HUES48 (cell line): ENCODE data around the gene HMMR.
"Not testable (repeated sequence)": the region's sequence is repeated elsewhere in the genome, so short reads cannot be mapped to it uniquely, and the experiment has no call there.

ENCODE experiments used
- H3K27ac ChIP-seq: one replicate; pipeline ENCODE4 v1.7.0; 2013; ENCODE audit warnings: low read depth, low read length, inconsistent platforms
- H3K27me3 ChIP-seq: 2 replicates; pipeline ENCODE4 v1.6.1; 2013; ENCODE audit warnings: mild to moderate bottlenecking, low read length; ENCODE audit not compliant: control insufficient read depth, insufficient read depth
- H3K36me3 ChIP-seq: 2 replicates; pipeline ENCODE4 v1.6.1; 2013; ENCODE audit warnings: low read length; ENCODE audit not compliant: control insufficient read depth, insufficient read depth
- H3K4me1 ChIP-seq: 2 replicates; pipeline ENCODE4 v1.6.1; 2013; ENCODE audit warnings: mild to moderate bottlenecking, low read length; ENCODE audit not compliant: control insufficient read depth, insufficient read depth
- H3K4me3 ChIP-seq: 2 replicates; pipeline ENCODE4 v1.5.1; 2013; ENCODE audit warnings: mild to moderate bottlenecking, low read depth, low read length
- H3K9ac ChIP-seq: 2 replicates; pipeline ENCODE4 v1.6.1; 2013; ENCODE audit warnings: mild to moderate bottlenecking, low read depth, low read length, moderate library complexity
- H3K9me3 ChIP-seq: 2 replicates; pipeline ENCODE4 v1.6.1; 2013; ENCODE audit warnings: low read length; ENCODE audit not compliant: control insufficient read depth, insufficient read depth

The HMMR gene

DNA sequence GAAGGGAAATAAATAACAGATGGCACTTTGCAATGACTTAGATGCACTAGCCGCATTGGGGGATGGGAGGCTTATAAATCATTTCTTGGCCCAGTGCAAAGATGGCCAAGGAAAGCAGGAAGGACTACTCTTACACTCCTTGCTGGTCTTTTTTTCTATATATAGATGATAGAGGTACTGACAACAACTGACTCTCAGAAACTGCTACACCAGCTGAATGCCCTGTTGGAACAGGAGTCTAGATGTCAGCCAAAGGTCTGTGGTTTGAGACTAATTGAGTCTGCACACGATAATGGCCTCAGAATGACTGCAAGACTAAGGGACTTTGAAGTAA, 21.4 kb upstream of the HMMR start:
- Histone ChIP-seq H3K4me3 (peak overlapping the region; percentile 93), H3K4me1 (peaks cover 20% of the 10 kb centered on the region), H3K9ac (peak overlapping the region; percentile 8; the same call in 1 of the 2 replicates)

DNA sequence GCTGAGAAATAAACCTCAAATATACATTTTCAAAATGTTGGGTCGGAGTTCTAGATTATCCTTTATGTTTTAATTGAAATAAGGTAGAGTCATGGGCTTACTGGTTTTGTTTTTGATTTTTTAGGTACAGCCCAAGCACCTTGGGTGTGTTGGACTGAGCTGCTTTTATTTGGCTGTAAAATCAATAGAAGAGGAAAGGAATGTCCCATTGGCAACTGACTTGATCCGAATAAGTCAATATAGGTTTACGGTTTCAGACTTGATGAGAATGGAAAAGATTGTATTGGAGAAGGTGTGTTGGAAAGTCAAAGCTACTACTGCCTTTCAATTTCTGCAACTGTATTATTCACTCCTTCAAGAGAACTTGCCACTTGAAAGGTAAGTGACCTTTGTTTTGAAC, 19.5 kb upstream of the HMMR start:
- peaks cover 20% of the 10 kb centered on the region for H3K4me1 ChIP-seq
- no peaks in the 10 kb centered on the region for H3K27me3 ChIP-seq
- H3K36me3 ChIP-seq: peaks cover 70% of the 10 kb centered on the region
- H3K9ac ChIP-seq: no peak overlapping the region
- no peaks in the 10 kb centered on the region for H3K9me3 ChIP-seq
- H3K27ac ChIP-seq: no peak overlapping the region
- H3K4me3 ChIP-seq: no peak overlapping the region

More for the DNA sequence above, 21.4 kb upstream of the HMMR start:
- H3K27me3 ChIP-seq: no peaks in the 10 kb centered on the region
- H3K27ac ChIP-seq: no peak overlapping the region
- H3K36me3 ChIP-seq: peaks cover 51% of the 10 kb centered on the region
- no peaks in the 10 kb centered on the region for H3K9me3 ChIP-seq

DNA sequence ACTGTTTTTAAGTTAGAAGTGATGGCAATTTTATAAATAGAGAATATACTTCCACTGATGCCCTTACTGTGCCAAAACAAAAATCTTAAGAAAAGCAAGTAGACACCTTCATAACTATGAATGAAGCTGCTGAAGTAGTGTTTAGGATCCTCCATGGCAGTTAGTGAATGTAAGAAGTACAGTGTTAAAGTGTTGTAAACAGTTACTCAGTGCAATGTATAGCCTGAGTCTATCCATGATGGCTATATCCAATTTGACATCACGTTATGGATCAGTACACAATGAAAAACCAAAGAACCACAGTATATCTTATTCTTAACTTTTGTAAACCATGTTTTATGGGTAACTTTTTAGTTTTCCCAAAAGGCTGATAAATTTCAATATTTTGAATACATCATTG, 15.9 kb upstream of the HMMR start:
- H3K27me3 ChIP-seq: no peaks in the 10 kb centered on the region
- no peak overlapping the region for H3K4me3 ChIP-seq
- 0 out of 2 replicates have a peak, but pooled peaks cover 5% of the 10 kb centered on the region for H3K4me1 ChIP-seq
- no peak overlapping the region for H3K9ac ChIP-seq
- no peaks in the 10 kb centered on the region for H3K9me3 ChIP-seq
- H3K27ac ChIP-seq: no peak overlapping the region
- peaks cover 98% of the 10 kb centered on the region for H3K36me3 ChIP-seq

DNA sequence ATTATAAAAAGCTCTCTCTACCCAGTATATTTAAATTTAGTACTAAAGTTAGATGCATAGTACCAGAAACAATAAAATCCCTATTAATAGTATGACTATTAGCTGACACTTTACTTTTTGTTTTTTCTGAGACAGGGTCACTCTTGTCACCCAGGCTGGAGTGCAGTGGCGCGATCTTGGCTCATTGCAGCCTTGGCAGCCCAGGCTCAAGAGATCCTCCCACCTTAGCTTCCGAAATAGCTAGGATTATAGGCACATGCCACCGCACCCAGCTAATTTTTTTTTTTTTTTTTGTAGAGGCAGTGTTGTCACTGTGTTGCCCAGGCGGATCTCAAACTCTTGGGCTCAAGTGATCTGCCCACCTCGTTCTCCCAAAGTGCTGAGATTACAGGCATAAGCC, 15.1 kb upstream of the HMMR start:
- Histone ChIP-seq H3K27ac (no peak overlapping the region), H3K4me3 (no peak overlapping the region), H3K36me3 (peaks cover 93% of the 10 kb centered on the region), H3K9ac (no peak overlapping the region), H3K27me3 (no peaks in the 10 kb centered on the region), H3K4me1 (no peaks in the 10 kb centered on the region), H3K9me3 (no peaks in the 10 kb centered on the region)

DNA sequence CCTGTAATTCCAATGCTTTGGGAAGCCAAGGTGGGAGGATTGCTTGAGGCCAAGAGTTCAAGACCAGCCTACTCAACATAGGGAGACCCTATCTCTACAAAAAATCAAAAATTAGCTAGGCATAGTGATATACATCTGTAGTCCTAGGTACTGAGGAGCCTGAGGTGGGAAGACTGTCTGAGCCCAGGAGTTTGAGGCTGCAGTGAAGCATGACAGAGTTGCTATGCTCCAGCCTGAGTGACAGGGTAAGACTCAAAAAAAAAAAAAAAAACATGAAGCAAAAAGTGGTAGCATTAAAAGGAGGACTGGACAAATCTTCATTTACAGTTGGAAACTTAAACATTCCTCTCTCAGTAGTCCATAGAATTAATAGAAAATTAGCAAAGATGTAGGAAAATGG, 13.2 kb upstream of the HMMR start:
- Histone ChIP-seq H3K4me3 (no peak overlapping the region), H3K36me3 (peaks cover 87% of the 10 kb centered on the region), H3K27ac (no peak overlapping the region), H3K9ac (no peak overlapping the region), H3K27me3 (no peaks in the 10 kb centered on the region), H3K9me3 (no peaks in the 10 kb centered on the region), H3K4me1 (no peaks in the 10 kb centered on the region)

DNA sequence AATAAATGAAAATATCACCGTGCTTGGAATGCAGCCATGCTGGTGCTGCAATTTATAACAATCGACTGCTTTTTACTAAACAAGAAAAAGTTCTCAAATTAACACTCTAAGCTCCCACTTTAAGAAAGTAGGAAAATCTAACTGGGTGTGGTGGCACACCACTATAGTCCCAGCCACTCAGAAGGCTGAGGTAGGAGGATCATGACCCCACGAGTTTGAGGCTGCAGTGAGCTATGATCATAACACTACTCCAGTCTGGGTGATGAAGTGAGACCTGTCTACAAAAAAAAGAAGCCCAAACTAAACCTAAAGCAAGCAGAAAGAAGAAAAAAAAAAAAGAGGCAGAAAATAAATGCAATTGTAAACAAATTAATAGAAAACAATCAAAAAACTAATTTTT, 12.6 kb upstream of the HMMR start:
- no peak overlapping the region for H3K9ac ChIP-seq
- no peak overlapping the region for H3K4me3 ChIP-seq
- H3K36me3 ChIP-seq: peaks cover 87% of the 10 kb centered on the region
- no peaks in the 10 kb centered on the region for H3K9me3 ChIP-seq
- H3K27me3 ChIP-seq: no peaks in the 10 kb centered on the region
- no peaks in the 10 kb centered on the region for H3K4me1 ChIP-seq
- H3K27ac ChIP-seq: no peak overlapping the region

DNA sequence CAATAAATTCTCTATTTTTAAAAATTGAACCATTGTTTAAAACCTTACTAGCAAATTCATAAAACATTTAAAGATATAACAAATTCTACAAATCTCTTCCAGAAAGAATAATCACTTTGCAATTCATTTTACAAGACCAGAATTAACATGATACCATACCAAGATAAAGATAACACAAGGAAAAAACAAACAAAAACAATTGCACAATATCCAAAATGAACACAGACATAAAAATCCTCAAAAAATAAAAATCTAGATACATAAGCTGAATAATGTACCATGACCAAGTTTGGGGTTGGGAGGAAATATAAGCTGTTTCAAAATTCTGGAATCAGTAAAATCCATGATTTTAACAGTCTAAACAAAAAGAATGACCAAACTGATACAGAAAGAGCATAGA, 11.9 kb upstream of the HMMR start:
- no peaks in the 10 kb centered on the region for H3K9me3 ChIP-seq
- H3K4me3 ChIP-seq: no peak overlapping the region
- H3K27me3 ChIP-seq: no peaks in the 10 kb centered on the region
- peaks cover 88% of the 10 kb centered on the region for H3K36me3 ChIP-seq
- H3K9ac ChIP-seq: no peak overlapping the region
- H3K4me1 ChIP-seq: no peaks in the 10 kb centered on the region
- H3K27ac ChIP-seq: peak overlapping the region; percentile 15

DNA sequence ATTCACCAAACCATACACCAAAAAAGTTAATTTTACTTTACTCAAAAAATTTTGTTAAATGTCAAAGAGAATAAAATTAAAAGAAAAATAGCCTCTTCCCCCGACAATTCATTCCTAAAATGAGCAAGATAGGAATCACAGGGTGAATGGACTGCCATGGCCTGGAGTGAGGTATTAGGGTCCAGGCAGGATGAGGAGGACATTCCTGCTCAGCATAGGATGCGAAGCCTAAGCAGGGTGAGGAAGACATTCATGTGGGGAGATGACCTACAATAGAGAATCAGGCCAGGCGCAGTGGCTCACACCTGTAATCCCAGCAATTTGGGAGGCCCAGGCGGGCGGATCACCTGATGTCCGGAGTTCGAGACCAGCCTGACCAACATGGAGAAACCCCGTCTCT, 8.9 kb upstream of the HMMR start:
- Histone ChIP-seq H3K9ac (no peak overlapping the region), H3K4me3 (no peak overlapping the region), H3K27ac (peak overlapping the region; percentile 5), H3K27me3 (no peaks in the 10 kb centered on the region), H3K9me3 (no peaks in the 10 kb centered on the region), H3K4me1 (no peaks in the 10 kb centered on the region), H3K36me3 (peaks cover 83% of the 10 kb centered on the region)

DNA sequence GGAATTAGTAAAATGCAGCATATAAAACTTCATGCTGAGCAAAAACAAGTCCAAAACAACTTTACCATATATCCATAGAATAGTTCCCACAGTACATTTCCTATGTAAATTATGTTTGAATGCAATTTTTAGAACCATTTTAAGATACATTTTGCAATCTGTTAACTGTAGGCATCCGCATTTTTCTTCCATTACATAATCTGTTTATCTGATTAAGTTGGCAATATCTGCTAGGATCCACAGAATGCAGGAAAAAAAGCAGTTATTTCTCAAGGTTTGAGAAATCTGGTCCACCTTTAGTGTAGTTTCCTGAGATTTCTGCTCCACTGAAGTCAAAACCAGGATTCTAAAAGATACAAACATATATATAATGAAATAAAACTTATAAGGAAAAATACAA, 6.7 kb upstream of the HMMR start:
- H3K27ac ChIP-seq: no peak overlapping the region
- H3K36me3 ChIP-seq: peaks cover 67% of the 10 kb centered on the region
- no peaks in the 10 kb centered on the region for H3K4me1 ChIP-seq
- no peaks in the 10 kb centered on the region for H3K27me3 ChIP-seq
- H3K9ac ChIP-seq: no peak overlapping the region
- H3K4me3 ChIP-seq: no peak overlapping the region
- no peaks in the 10 kb centered on the region for H3K9me3 ChIP-seq

DNA sequence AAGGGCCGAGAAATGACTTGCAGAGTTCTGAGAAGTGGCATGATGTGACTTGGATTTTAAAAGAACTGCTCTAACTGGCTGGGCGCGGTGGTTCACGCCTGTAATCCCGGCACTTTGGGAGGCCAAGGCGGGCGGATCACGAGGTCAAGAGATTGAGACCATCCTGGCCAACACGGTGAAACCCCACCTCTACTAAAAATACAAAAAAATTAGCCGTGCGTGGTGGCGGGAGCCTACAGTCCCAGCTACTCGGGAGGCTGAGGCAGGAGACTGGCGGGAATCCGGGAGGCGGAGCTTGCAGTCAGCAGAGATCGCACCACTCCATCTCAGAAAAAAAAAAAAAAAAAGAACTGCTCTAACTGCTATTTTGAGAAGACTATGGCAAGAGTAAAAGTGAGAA, 5.0 kb upstream of the HMMR start:
- H3K9ac ChIP-seq, H3K4me1 ChIP-seq, H3K9me3 ChIP-seq, H3K27me3 ChIP-seq, H3K4me3 ChIP-seq, H3K27ac ChIP-seq: not testable (repeated sequence)
- peaks cover 55% of the 10 kb centered on the region for H3K36me3 ChIP-seq

DNA sequence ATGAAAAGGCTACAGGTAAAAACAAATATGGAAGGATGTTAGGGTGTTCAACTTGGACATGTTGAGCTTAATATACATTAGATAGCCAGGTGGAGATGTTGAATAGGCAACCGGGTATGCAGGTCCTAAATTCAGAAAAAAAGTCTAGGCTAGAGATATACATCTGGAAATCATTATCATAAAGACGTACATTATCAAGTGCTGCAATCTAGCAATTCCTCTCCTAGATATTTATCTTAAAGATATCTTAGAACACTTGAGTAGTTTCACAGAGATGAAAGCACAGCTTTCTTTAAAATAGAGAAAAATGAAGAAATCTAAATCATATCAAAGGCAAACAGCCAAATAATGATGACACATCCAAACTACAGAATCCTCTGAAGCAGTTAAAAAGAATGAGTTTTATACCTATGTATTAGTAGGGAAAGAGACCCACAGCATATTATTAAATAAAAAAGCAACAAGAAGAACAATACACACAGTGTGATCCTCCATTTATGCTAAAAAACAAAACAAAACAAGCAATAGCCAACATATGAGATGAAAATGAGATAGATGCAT, 4.3 kb upstream of the HMMR start:
- Histone ChIP-seq H3K27me3 (no peaks in the 10 kb centered on the region), H3K27ac (no peak overlapping the region), H3K4me3 (no peak overlapping the region), H3K9ac (no peak overlapping the region), H3K9me3 (no peaks in the 10 kb centered on the region), H3K4me1 (no peaks in the 10 kb centered on the region), H3K36me3 (peaks cover 48% of the 10 kb centered on the region)

DNA sequence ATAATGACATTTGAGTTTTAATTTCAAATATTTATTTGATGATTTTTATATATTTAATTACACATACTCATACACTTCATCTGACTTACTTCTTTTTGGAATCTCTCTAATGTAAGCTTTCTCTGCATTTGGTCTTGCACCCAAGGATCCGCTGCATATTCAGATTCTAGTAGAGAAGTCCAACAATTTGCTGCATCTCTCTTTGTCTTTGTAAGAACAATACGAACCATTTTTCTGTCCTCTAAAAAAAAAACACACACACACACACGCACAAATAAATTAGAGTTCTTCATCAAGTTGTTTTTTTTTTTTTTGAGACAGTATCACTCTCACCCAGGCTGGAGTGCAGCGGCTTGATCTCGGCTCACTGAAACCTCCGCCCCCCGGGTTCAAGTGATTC, 3.6 kb upstream of the HMMR start:
- Histone ChIP-seq H3K27me3 (no peaks in the 10 kb centered on the region), H3K4me1 (peaks cover 2% of the 10 kb centered on the region; the same call in 1 of the 2 replicates), H3K9me3 (no peaks in the 10 kb centered on the region), H3K4me3 (no peak overlapping the region), H3K27ac (no peak overlapping the region), H3K9ac (no peak overlapping the region), H3K36me3 (peaks cover 46% of the 10 kb centered on the region)
